ENCODE results near the gene ARL9. TPM values are rescaled to one million over a fixed set of nuclear protein-coding genes. Genes with fewer than 3 reads are reported as not detected.

Gene ARL9
- total RNA-seq, 1 donor from 2014 or later, result not detected

DNA sequence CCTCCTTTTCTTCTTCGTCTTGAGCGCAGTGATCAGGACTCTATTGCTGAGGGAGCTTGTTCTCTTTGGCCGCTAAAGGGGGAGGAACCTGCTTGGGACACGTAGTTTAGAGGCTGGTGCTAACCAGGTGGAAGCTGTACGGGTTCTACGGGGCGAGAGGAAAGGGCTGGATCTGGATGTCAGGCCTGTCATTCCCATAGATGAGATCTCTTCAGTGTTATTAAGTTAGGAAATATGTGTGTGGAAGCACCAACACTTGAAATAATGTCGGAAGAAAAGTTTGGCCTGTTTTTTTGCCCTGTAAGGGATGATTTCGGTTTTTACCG, 37.5 kb upstream of the ARL9 start:
- peak overlapping the region; percentile 79 to 91 (median 82) for H3K9ac ChIP-seq (ENCODE audit: low read depth in 1 of 3, low read length in 3 of 3)
- peak overlapping the region; percentile 89 to 95 (median 92) for H3K4me3 ChIP-seq (ENCODE audit: low read length in 3 of 3)
- peaks cover 6 to 13% (median 12%) of the 10 kb centered on the region in 3 donors for H3K36me3 ChIP-seq (ENCODE audit: control insufficient read depth in 3 of 3, insufficient read depth in 3 of 3, low read length in 3 of 3)
- H3K27ac ChIP-seq (ENCODE audit: low read depth, low read length), result peak overlapping the region; percentile 76
- H3K27me3 ChIP-seq (ENCODE audit: control insufficient read depth in 3 of 3, insufficient read depth in 3 of 3, low read length in 3 of 3), result no peaks in the 10 kb centered on the region
- peaks cover 13 to 31% (median 16%) of the 10 kb centered on the region in 3 donors for H3K4me1 ChIP-seq (ENCODE audit: control insufficient read depth in 3 of 3, insufficient read depth in 3 of 3, low read length in 3 of 3)
- H3K9me3 ChIP-seq (ENCODE audit: control insufficient read depth in 3 of 3, low read length in 3 of 3), result no peaks in the 10 kb centered on the region

DNA sequence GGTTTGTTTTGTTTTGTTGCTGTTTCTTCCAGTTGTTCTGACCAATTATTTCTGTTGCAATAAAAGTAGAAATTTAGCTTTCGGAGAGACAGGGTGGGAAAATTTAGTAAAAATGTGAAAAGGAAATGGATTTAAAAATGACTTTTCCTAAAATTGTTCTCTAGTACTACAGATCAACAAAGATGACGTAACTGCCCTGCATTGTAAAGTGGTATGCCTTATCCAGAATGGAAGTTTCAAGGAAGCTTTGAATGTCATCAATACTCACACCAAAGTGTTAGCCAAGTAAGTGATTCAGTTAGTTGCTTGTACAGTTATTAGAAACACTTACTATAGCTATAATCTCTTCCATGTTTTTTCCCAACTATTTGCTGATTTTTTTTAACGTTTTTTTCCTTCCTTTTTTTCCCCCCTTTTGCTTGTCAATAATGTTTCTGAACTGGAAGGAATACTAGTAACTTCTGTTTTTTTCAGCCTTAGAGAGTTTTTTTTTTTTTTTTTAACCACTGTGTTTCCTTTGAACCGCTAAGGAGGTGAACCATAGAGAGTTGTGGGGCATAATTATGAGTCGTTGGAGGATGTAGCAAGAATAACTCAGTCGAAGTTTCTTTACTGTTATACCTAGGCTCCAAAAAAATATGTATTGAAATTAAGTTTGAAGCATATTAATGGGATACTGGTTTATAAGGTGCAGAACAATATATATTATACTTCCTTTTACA, 35.9 kb upstream of the ARL9 start:
- Histone ChIP-seq H3K9ac (ENCODE audit: low read depth in 1 of 3, low read length in 3 of 3) (no peak overlapping the region), H3K27ac (ENCODE audit: low read depth, low read length) (no peak overlapping the region), H3K4me3 (ENCODE audit: low read length in 3 of 3) (no peak overlapping the region), H3K4me1 (ENCODE audit: control insufficient read depth in 3 of 3, insufficient read depth in 3 of 3, low read length in 3 of 3) (peaks cover 13 to 29% (median 16%) of the 10 kb centered on the region in 3 donors), H3K36me3 (ENCODE audit: control insufficient read depth in 3 of 3, insufficient read depth in 3 of 3, low read length in 3 of 3) (peaks cover 11 to 21% (median 21%) of the 10 kb centered on the region in 3 donors), H3K27me3 (ENCODE audit: control insufficient read depth in 3 of 3, insufficient read depth in 3 of 3, low read length in 3 of 3) (no peaks in the 10 kb centered on the region), H3K9me3 (ENCODE audit: control insufficient read depth in 3 of 3, low read length in 3 of 3) (no peaks in the 10 kb centered on the region)

DNA sequence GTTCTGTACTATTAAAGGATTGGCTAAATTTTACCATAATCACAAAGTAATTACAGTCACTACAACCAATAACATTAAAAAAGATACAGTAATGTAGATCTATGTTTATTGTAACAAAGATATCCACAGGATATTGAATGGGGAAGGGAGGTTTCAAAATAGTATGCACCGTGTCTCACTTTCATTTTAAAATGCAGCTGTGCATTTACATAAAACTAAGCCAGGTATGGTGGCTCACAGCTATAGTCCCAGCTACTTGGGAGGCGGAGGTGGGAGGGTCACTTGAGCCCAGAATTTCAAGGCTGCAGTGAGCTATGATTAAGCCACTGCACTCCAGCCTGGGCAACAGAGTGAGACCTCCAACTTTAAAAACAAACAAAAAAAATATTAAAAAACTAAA, 29.7 kb upstream of the ARL9 start:
- no peak overlapping the region for H3K4me3 ChIP-seq (ENCODE audit: low read length in 3 of 3)
- peaks cover 33 to 60% (median 53%) of the 10 kb centered on the region in 3 donors for H3K36me3 ChIP-seq (ENCODE audit: control insufficient read depth in 3 of 3, insufficient read depth in 3 of 3, low read length in 3 of 3)
- H3K27ac ChIP-seq (ENCODE audit: low read depth, low read length), result no peak overlapping the region
- no peaks in the 10 kb centered on the region for H3K4me1 ChIP-seq (ENCODE audit: control insufficient read depth in 3 of 3, insufficient read depth in 3 of 3, low read length in 3 of 3)
- no peak overlapping the region for H3K9ac ChIP-seq (ENCODE audit: low read depth in 1 of 3, low read length in 3 of 3)
- no peaks in the 10 kb centered on the region for H3K27me3 ChIP-seq (ENCODE audit: control insufficient read depth in 3 of 3, insufficient read depth in 3 of 3, low read length in 3 of 3)
- no peaks in the 10 kb centered on the region for H3K9me3 ChIP-seq (ENCODE audit: control insufficient read depth in 3 of 3, low read length in 3 of 3)

DNA sequence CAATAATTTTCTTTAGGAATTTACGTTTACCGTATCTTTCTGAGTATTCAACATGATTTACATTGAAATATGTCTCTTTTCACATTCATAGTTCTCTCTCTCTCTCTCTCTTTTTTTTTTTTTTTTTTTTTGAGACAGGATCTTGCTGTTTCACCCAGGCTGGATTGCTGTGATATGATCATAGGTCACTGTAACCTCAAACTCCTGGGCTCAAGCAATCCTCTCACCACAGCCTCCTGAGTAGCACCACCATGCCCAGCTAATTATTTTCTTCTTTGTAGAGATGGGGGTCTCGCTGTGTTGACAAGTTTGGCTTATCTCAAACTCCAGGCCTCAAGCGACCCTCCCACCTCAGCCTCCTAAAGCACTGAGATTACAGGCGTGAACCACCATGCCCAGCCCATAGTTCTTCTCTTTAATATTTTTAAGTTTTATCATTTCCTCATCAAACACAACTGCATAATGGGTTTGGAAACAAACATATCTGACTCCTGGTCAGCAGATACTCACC, 28.3 kb upstream of the ARL9 start:
- H3K36me3 ChIP-seq (ENCODE audit: control insufficient read depth in 3 of 3, insufficient read depth in 3 of 3, low read length in 3 of 3), result peaks cover 31 to 53% (median 44%) of the 10 kb centered on the region in 3 donors
- no peak overlapping the region for H3K4me3 ChIP-seq (ENCODE audit: low read length in 3 of 3)
- no peak overlapping the region for H3K27ac ChIP-seq (ENCODE audit: low read depth, low read length)
- no peaks in the 10 kb centered on the region for H3K9me3 ChIP-seq (ENCODE audit: control insufficient read depth in 3 of 3, low read length in 3 of 3)
- H3K4me1 ChIP-seq (ENCODE audit: control insufficient read depth in 3 of 3, insufficient read depth in 3 of 3, low read length in 3 of 3), result no peaks in the 10 kb centered on the region
- H3K9ac ChIP-seq (ENCODE audit: low read depth in 1 of 3, low read length in 3 of 3), result no peak overlapping the region
- no peaks in the 10 kb centered on the region for H3K27me3 ChIP-seq (ENCODE audit: control insufficient read depth in 3 of 3, insufficient read depth in 3 of 3, low read length in 3 of 3)

DNA sequence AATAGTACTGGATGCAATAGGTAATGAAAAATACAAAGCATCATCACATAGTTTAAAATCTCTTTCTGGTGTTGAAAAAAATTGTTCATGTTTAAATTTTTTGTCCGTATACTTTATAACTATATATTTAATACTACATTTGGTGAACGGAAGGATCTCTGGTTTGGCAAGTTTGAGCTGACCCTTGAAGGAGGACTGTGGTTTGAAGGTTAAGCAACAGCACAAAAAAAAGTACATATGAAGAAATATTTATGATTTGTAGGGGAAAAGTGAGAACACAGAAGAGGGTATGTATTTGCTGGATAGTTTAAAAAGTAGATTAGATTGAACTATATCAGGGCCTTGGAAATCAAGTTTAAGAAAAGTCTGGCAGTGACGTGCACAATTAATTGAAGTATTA, 24.9 kb upstream of the ARL9 start:
- Histone ChIP-seq H3K27ac (ENCODE audit: low read depth, low read length) (no peak overlapping the region), H3K9ac (ENCODE audit: low read depth in 1 of 3, low read length in 3 of 3) (no peak overlapping the region), H3K4me3 (ENCODE audit: low read length in 3 of 3) (no peak overlapping the region), H3K36me3 (ENCODE audit: control insufficient read depth in 3 of 3, insufficient read depth in 3 of 3, low read length in 3 of 3) (peaks cover 23 to 54% (median 43%) of the 10 kb centered on the region in 3 donors), H3K9me3 (ENCODE audit: control insufficient read depth in 3 of 3, low read length in 3 of 3) (no peaks in the 10 kb centered on the region), H3K4me1 (ENCODE audit: control insufficient read depth in 3 of 3, insufficient read depth in 3 of 3, low read length in 3 of 3) (no peaks in the 10 kb centered on the region), H3K27me3 (ENCODE audit: control insufficient read depth in 3 of 3, insufficient read depth in 3 of 3, low read length in 3 of 3) (no peaks in the 10 kb centered on the region)

DNA sequence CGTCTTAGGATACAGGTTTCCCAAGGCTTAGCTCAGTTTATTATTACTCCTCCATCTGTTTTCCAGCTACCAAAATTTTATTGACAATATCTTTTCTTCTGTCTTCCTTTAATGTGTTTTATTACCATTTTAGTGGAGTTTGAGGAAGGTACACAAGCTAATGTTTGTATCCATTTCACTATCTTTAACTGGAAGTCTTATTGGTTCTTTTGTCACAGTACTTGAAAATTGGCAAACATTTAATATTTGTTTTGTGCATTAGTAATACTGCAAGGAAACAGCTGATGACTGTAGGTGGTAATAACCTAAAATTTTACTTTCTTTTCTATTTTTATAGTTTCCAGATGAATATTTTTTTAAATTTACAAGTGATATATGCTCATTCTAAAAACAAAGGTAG, 9.3 kb upstream of the ARL9 start:
- Histone ChIP-seq H3K36me3 (ENCODE audit: control insufficient read depth in 3 of 3, insufficient read depth in 3 of 3, low read length in 3 of 3) (peaks cover 8 to 46% (median 38%) of the 10 kb centered on the region in 3 donors), H3K27me3 (ENCODE audit: control insufficient read depth in 3 of 3, insufficient read depth in 3 of 3, low read length in 3 of 3) (no peaks in the 10 kb centered on the region), H3K27ac (ENCODE audit: low read depth, low read length) (no peak overlapping the region), H3K4me1 (ENCODE audit: control insufficient read depth in 3 of 3, insufficient read depth in 3 of 3, low read length in 3 of 3) (no peaks in the 10 kb centered on the region), H3K9me3 (ENCODE audit: control insufficient read depth in 3 of 3, low read length in 3 of 3) (no peaks in the 10 kb centered on the region), H3K9ac (ENCODE audit: low read depth in 1 of 3, low read length in 3 of 3) (no peak overlapping the region), H3K4me3 (ENCODE audit: low read length in 3 of 3) (no peak overlapping the region)

DNA sequence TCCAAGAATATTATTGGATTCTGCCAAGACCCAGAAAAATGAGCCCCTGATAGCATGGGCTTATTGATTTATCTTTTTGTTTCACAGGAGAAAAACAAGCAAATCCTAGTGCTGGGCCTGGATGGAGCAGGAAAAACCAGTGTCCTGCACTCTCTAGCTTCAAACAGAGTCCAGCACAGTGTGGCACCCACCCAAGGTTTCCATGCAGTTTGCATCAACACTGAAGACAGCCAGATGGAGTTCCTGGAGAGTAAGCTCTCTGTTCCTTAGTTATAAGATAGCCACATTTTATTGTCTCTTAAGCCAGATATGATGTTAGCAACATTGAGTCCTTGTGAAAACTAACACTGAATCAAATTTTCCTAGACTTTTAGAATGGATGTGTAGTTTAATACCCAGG, 5.5 kb downstream of the ARL9 start:
- Histone ChIP-seq H3K9ac (ENCODE audit: low read depth in 1 of 3, low read length in 3 of 3) (no peak overlapping the region), H3K9me3 (ENCODE audit: control insufficient read depth in 3 of 3, low read length in 3 of 3) (no peaks in the 10 kb centered on the region), H3K36me3 (ENCODE audit: control insufficient read depth in 3 of 3, insufficient read depth in 3 of 3, low read length in 3 of 3) (no peaks in the 10 kb centered on the region), H3K4me3 (ENCODE audit: low read length in 3 of 3) (no peak overlapping the region), H3K27me3 (ENCODE audit: control insufficient read depth in 3 of 3, insufficient read depth in 3 of 3, low read length in 3 of 3) (peaks cover 0 to 4% (median 4%) of the 10 kb centered on the region in 3 donors), H3K4me1 (ENCODE audit: control insufficient read depth in 3 of 3, insufficient read depth in 3 of 3, low read length in 3 of 3) (peaks cover 0 to 4% (median 3%) of the 10 kb centered on the region in 3 donors), H3K27ac (ENCODE audit: low read depth, low read length) (no peak overlapping the region)

DNA sequence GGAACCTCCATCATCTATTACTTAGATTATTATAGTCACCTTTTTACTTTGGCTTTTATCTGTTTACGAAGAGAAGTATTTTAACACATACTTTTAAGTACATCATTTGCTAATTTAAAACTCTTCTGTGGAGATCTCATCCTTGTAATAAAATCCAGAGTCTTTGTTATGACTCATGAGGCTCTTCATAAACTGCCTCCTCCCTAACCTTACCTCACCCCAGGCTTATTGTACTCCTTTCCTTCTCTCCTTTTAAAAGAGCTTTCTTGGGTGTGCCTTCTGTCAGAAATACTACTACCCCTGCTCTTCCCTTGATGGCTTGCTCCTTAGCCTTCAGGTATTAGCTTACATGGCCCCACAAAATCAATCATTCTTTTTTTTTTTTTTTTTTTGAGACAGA, 6.6 kb downstream of the ARL9 start:
- no peaks in the 10 kb centered on the region for H3K36me3 ChIP-seq (ENCODE audit: control insufficient read depth in 3 of 3, insufficient read depth in 3 of 3, low read length in 3 of 3)
- no peak overlapping the region for H3K4me3 ChIP-seq (ENCODE audit: low read length in 3 of 3)
- no peaks in the 10 kb centered on the region for H3K4me1 ChIP-seq (ENCODE audit: control insufficient read depth in 3 of 3, insufficient read depth in 3 of 3, low read length in 3 of 3)
- H3K27me3 ChIP-seq (ENCODE audit: control insufficient read depth in 3 of 3, insufficient read depth in 3 of 3, low read length in 3 of 3), result no peaks in the 10 kb centered on the region
- H3K27ac ChIP-seq (ENCODE audit: low read depth, low read length), result no peak overlapping the region
- H3K9me3 ChIP-seq (ENCODE audit: control insufficient read depth in 3 of 3, low read length in 3 of 3), result no peaks in the 10 kb centered on the region
- no peak overlapping the region for H3K9ac ChIP-seq (ENCODE audit: low read depth in 1 of 3, low read length in 3 of 3)

DNA sequence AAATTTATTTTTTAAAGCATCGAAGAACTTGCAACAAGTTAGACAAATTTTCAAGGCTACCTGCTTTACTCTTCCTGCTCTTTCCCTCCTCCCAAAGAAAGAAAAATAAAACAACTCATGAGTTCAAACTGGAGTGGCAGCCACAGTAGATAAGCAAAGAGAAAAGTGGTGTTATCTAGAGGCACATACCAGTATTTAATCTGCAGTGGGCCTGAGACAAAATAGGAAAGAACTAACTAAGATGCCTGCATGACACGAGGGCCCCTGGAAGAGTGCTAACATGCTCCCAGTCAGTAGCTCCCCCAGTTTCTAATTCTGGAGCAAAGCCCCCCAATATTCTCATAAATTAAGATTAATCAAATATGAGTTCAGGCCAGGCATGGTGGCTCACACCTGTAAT, 7.9 kb downstream of the ARL9 start:
- H3K36me3 ChIP-seq (ENCODE audit: control insufficient read depth in 3 of 3, insufficient read depth in 3 of 3, low read length in 3 of 3), result no peaks in the 10 kb centered on the region
- H3K9ac ChIP-seq (ENCODE audit: low read depth in 1 of 3, low read length in 3 of 3), result no peak overlapping the region
- H3K4me1 ChIP-seq (ENCODE audit: control insufficient read depth in 3 of 3, insufficient read depth in 3 of 3, low read length in 3 of 3), result no peaks in the 10 kb centered on the region
- no peaks in the 10 kb centered on the region for H3K27me3 ChIP-seq (ENCODE audit: control insufficient read depth in 3 of 3, insufficient read depth in 3 of 3, low read length in 3 of 3)
- H3K4me3 ChIP-seq (ENCODE audit: low read length in 3 of 3), result no peak overlapping the region
- H3K9me3 ChIP-seq (ENCODE audit: control insufficient read depth in 3 of 3, low read length in 3 of 3), result no peaks in the 10 kb centered on the region
- H3K27ac ChIP-seq (ENCODE audit: low read depth, low read length), result no peak overlapping the region

DNA sequence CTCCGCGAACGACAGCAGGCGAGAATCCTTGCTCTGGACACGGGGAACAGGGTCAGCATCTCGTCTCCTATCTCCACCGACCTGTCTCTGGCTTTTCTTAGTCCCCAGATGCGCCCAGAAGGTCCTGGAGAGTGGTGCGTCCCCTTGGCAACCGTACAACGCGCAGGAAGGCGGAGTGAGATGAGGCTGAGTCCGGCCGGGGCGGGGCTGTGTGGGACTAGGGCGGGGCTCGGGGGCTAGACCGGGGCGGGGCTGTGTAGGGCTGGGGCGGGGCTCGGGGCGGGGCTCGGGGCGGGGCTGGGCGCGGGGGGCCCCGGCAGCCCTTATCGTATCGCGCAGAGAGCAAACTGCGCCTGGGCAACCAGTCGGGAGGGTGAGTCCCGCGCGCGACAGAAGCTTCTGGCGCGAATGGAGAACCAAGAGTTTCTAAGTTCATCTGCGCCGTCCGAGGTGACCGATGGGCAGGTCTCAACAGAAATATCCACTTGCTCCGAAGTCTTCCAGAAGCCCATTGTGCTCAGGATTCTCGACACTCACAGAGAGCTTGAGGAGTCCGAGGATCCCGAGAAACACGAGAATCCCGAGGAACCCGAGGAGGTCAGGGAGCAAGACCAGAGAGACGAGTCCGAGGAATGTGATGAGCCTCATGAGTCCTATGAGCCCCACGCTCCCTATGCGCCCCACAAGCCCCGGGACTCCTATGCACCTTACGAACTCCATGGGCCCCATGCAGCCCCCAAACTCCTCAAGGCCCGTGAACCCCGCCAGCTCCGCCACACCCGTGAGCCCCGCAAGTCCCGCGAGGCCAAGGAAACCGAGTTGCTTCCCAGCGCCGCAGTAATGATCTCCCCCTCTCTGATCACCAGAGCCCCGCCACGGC, 24.9 kb downstream of the ARL9 start:
- H3K9ac ChIP-seq (ENCODE audit: low read depth in 1 of 3, low read length in 3 of 3), result peak overlapping the region; percentile 47 to 65 (median 47)
- H3K4me1 ChIP-seq (ENCODE audit: control insufficient read depth in 3 of 3, insufficient read depth in 3 of 3, low read length in 3 of 3), result peaks cover 8 to 12% (median 9%) of the 10 kb centered on the region in 3 donors
- H3K36me3 ChIP-seq (ENCODE audit: control insufficient read depth in 3 of 3, insufficient read depth in 3 of 3, low read length in 3 of 3), result no peaks in the 10 kb centered on the region
- H3K9me3 ChIP-seq (ENCODE audit: control insufficient read depth in 3 of 3, low read length in 3 of 3), result no peaks in the 10 kb centered on the region
- peak overlapping the region; percentile 69 to 81 (median 76) for H3K4me3 ChIP-seq (ENCODE audit: low read length in 3 of 3)
- H3K27me3 ChIP-seq (ENCODE audit: control insufficient read depth in 3 of 3, insufficient read depth in 3 of 3, low read length in 3 of 3), result peaks cover 15 to 23% (median 15%) of the 10 kb centered on the region in 3 donors
- H3K27ac ChIP-seq (ENCODE audit: low read depth, low read length), result no peak overlapping the region

All from skeletal muscle tissue (tissue), 4 donors.